HG03280 (cell line): ENCODE measurements around the gene SEMA4D.

Source experiments
- ATAC-seq: cut with Tn5 transposase; IDR thresholded peaks from one replicate; pipeline ENCODE4 v1.9.1; 2021; ENCODE audit warnings: mild to moderate bottlenecking, moderate library complexity; ENCODE audit not compliant: unreplicated experiment

Gene SEMA4D

GRCh38 chr9:89446961-89447310, 51.0 kb downstream of the SEMA4D start:
- ATAC-seq: no peak

GRCh38 chr9:89446261-89446960, 51.5 kb downstream of the SEMA4D start:
- ATAC-seq: no peak

DNA sequence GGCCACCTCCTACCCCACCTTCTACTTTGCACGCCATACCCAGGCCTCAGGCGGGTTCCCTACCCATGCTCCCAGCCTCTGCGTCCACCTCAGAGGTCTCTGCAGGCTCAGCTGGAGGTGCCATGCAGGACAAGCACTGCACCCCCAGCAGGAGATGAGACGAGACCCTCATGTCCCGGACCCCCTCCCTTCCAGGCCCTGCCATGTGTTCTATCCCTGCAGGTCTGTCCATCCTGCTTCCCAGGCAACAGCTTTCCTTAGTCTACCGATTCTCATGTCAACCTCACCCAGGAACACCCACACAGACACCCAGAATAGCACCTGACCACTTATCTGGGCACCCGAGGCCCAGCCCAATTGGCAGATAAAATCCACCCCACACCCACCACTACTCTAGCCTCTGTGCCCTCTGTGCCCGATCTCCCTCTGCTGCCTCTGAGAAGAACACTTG, 52.1 kb downstream of the SEMA4D start:
- no peak for ATAC-seq

DNA sequence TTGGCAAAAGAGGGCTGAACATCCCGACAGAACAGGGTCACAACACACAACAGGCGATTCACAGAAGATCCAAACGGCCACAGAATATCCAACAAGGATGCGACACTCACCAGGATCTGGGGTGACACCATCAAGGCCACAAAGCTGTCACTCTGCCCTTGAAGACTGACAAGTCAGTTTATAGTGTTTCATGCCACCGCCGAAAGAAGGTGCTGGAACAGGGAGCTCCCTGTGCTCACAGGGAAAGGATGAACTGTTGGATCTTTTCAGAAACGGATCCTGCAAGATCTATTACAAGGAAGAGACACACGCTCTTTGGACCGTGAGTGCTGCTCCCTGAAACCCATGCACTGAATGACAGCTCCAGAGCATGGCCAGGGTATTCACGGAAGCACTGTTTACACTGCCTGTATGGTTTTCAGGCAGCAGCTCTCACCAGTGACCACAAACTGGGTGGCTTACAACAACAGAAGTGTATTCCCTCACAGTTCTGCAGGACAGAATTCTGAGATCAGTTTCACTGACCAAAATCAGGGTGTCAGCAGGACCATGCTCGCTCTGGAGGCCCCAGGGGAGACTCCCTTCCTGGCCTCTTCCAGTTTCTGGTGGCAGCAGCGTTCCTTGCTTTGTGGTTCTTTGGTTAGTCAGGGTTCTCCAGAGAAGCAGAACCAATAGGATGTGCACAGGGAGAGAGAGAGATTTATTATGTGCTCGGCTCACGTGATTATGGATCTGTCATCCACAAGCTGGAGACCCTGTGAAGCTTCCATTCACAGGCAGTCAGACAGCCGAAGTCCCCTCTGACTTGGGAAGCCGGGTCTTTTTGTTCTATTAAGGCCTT, 52.8 kb downstream of the SEMA4D start:
- no peak for ATAC-seq

GRCh38 chr9:89444274-89444673, 53.6 kb downstream of the SEMA4D start:
- ATAC-seq: no peak

- ATAC-seq: no peak
Observed at GRCh38 chr9:89442981-89443814, 54.7 kb downstream of the SEMA4D start.

DNA sequence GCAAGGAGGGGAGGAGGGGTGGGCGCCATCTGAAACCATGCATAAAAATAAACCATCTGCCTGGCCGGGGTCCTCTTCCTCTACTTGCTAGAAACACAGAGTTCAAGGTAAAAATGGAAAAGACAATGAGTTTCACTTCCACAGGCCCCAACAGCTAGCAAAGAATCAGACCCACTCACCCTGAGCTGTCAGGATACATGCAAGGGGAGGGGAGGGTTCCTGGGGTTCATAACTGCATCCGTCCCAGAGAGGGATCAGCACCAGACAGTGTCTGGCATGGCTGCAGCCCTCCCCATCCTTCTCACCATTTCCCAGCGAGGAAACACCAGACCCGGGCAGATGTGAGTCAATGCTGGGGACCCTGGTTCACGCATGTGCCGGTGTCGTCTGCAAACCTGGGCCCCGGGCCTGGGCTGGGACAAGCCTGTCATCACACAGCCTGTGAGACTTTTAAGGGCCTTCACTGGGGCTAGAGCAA, 55.4 kb downstream of the SEMA4D start:
- peak; percentile 38 for ATAC-seq

DNA sequence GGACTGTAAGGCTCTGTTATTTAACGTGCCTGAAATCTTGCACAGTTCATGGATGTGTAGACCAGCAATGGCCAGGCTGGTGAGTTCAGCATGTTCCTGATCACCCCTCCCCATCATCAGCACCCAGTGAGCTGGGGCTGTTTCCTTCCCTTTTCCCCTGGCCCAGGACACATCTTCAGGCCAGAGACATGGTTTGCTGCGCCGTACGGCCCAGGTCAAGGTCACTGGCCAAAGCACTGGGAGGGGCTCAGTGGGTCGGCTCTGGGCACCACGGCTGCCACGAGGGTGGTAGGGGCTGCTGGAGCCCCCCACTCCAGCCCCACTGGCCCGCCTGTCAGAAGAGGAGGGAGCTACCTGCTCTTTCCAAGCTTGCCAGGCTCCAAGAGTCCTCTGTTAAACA, 55.9 kb downstream of the SEMA4D start:
- no peak for ATAC-seq

DNA sequence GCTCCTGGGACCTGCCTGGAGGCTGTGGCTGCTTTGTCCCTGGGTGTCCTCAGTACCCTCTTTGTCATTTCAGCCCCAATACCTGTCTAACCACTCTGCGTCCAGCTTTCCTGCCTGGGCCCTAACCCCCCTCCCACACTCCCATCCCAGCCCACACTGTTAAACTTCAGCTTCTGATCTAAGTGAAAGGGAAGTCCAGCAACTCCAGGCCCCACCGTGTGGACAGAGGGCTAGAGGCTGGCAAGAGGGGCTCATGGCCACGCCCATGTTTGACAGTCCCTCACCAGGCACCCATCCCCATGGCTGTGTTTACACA, 56.3 kb downstream of the SEMA4D start:
- ATAC-seq: no peak

GRCh38 chr9:89440951-89441654, 56.8 kb downstream of the SEMA4D start:
- no peak for ATAC-seq

DNA sequence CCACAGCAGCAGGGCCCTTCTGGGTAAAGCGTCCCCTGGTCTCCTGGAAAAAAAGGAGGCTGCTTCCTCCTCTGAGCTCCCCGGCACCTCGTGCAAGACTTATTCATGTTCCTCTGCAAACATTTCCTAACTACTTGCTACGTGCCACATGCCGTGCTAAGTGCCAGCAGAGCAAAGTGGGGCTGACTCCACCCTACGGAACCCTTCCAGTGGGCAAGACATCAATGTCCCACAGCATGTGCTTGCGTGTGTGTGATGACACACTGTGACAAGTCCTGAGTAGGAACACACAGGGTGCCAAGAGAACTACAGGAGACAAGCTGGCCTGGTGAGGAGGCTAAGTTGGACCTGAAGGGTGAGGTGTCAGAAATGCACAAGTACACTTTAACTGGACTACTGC, 57.4 kb downstream of the SEMA4D start:
- no peak for ATAC-seq

DNA sequence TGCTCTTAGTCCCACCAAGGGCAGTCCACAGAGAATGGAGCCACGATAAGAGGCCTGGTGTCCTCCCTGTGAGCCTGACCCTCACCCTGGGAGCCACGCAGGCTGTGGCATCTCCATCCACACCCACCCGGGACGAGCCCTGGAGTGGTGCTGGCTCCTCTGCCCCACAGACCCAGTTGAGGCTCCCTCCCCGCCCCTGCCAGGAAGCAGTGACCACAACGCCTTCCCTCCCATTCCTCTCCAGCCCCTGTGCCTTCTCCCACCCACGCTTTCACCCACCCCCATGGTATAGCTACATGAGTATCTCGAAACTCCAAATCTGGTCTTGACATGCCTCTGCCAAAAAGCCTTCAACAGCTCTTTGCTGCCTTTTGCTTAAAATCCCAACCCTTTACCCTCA, 57.9 kb downstream of the SEMA4D start:
- ATAC-seq: no peak

DNA sequence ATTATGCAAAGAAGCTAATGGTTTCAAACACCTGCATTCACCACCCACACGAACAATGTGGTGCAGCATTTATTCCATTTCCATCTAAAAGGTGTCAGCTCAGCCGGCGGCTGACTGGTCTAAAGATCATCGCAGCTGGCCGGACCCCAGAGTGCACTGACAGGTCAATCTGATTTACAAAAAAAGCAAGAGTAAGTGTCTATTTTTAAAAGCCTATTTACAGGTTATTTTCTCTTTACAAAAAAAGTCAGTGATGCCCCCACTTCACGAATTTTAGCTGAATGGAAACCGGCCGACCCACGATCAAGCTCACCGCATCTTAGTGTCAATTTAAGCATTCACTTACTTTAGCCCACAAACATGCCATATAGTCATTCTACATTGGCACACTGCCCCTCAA, 58.3 kb downstream of the SEMA4D start:
- no peak for ATAC-seq

- ATAC-seq: no peak
Observed at GRCh38 chr9:89438194-89438593, 59.7 kb downstream of the SEMA4D start.

GRCh38 chr9:89437772-89438171, 60.1 kb downstream of the SEMA4D start:
- ATAC-seq: no peak

DNA sequence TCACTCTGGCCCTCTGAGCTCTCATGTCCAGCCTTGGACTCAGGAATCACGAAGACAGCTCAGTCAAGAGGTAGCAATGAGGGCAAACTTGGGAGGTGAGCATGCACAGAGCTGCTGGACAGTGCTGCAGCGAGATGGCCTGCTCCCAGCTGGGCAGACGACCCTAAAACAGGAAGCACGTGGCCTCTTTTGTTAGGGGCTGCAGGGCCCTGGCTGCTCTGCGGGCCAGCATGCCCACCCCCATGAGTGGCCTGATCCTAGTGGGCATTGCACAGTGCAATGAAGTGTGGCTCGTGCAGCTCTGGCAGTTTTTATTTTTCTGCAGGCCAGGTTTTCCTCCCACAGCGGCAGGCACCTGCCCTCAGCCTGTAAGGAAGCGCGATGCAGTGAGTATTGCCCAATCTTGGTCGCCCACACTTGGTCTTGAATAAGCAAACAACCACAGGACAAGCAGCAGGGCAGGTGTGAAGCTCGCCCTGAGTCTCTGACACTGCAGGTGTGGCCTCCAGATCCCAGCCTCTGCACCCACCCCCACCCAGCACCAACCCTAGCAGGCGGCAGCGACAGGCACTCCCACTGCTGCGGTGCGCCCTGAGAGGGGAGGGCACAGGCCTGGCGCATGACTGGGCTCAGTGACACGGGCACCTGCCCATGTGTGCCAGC, 60.8 kb downstream of the SEMA4D start:
- no peak for ATAC-seq

- ATAC-seq: no peak
Observed at GRCh38 chr9:89436326-89436725, 61.6 kb downstream of the SEMA4D start.

DNA sequence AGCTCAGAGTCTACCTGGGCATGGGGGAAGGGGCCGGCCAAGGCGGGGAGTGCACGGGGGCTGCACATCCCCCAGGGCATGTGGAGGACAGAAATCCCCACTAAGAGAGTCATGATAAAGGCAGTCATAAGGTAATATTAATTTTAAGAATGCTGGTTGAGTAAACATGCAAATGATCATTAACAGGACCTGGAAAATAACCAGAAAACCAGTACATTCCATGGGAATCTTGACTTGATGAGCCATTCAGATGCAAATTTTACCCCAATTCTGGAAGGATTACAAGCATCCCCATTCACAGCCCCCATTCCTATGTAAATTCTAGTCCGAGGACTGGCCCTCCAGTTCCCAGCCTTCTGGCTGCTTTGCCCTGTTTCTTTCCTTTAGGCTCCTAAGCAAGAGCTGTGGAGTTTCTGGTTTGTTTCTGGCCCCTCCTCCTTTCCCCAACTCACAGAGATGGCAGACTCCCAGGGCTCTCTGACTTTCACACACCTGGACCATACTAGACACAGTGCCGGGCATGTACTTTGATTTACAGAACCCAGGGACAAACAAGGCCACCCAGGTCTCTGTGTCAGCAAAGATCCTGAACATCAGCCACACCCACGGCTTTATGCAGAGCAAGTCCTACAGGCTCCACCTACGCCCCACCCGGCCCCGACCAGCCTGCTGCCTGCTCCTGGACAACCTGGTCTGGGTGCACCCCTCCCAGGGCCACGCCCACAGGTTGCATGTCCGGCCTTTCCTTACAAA, 62.7 kb downstream of the SEMA4D start:
- no peak for ATAC-seq

- no peak for ATAC-seq
Observed at GRCh38 chr9:89434636-89435035, 63.3 kb downstream of the SEMA4D start.

DNA sequence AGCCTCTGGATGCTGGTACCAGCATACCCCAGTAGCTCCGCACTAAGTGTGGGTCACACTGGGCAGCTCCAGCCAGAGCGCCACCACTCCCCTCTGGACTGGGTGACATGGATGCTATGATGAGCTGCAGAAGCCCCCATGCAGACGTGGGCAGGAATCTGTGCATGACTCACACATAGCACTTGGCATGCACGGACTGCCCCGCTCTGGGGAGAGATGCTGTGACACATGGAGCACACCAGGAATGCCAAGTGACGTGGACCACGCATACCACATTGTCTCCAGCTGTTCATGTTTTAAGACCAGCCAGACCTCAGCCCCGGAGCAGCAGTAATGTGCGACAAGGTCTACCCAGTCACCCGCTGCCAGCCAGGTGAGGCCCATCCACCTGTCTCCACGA, 64.1 kb downstream of the SEMA4D start:
- no peak for ATAC-seq
